Measurements from ENCODE around the gene REEP3.
A peak's percentile ranks its signal among the peaks of the same experiment; 100 is the strongest.
"Not testable (repeated sequence)": the region's sequence is repeated elsewhere in the genome, so short reads cannot be mapped to it uniquely, and the experiment has no call there.

REEP3 gene

GRCh38 chr10:63631991-63632390 lies 110.8 kb downstream of the REEP3 start:
- no peak for DNase-seq

GRCh38 chr10:63633677-63634487 lies 112.7 kb downstream of the REEP3 start:
- peak; percentile 43 for DNase-seq

- peak; percentile 61 for DNase-seq
Measured at GRCh38 chr10:63634488-63635065, 113.4 kb downstream of the REEP3 start.

- no peak for DNase-seq
Measured at GRCh38 chr10:63636812-63637211, 115.6 kb downstream of the REEP3 start.

GRCh38 chr10:63637901-63638327 lies 116.7 kb downstream of the REEP3 start:
- DNase-seq = no peak

- no peak for DNase-seq
Measured at GRCh38 chr10:63641366-63641765, 120.2 kb downstream of the REEP3 start.

GRCh38 chr10:63641799-63642198 lies 120.6 kb downstream of the REEP3 start:
- no peak for DNase-seq

GRCh38 chr10:63642808-63643207 lies 121.6 kb downstream of the REEP3 start:
- DNase-seq = no peak

GRCh38 chr10:63644418-63645142 lies 123.4 kb downstream of the REEP3 start:
- no peak for DNase-seq

- DNase-seq = no peak
Measured at GRCh38 chr10:63645195-63645594, 124.0 kb downstream of the REEP3 start.

GRCh38 chr10:63646491-63646890 lies 125.3 kb downstream of the REEP3 start:
- no peak for DNase-seq

- no peak for DNase-seq
Measured at GRCh38 chr10:63651864-63652263, 130.7 kb downstream of the REEP3 start.

GRCh38 chr10:63653747-63654146 lies 132.5 kb downstream of the REEP3 start:
- no peak for DNase-seq

- no peak for DNase-seq
Measured at GRCh38 chr10:63657761-63658160, 136.6 kb downstream of the REEP3 start.

GRCh38 chr10:63660941-63661340 lies 139.7 kb downstream of the REEP3 start:
- DNase-seq = not testable (repeated sequence)

- DNase-seq = no peak
Measured at GRCh38 chr10:63661347-63661746, 140.1 kb downstream of the REEP3 start.

- DNase-seq = no peak
Measured at GRCh38 chr10:63664341-63664885, 143.2 kb downstream of the REEP3 start.

GRCh38 chr10:63665006-63665580 lies 143.9 kb downstream of the REEP3 start:
- not testable (repeated sequence) for DNase-seq

- no peak for DNase-seq
Measured at GRCh38 chr10:63665670-63666134, 144.5 kb downstream of the REEP3 start.

GRCh38 chr10:63666836-63667383 lies 145.7 kb downstream of the REEP3 start:
- DNase-seq = peak; percentile 90

GRCh38 chr10:63667596-63668480 lies 146.6 kb downstream of the REEP3 start:
- DNase-seq = peak; percentile 47
